A673 (cell line): ENCODE measurements around the gene CEMIP. TPM values are rescaled to one million over a fixed set of nuclear protein-coding genes. Genes with fewer than 3 reads are reported as not detected.

Experiments used
- BruUV-seq: library from RNA; stranded (reverse); fragments of 400-500 nt; replicated peaks from 2 replicates; lab custom pipeline; 2021; lab: Mats Ljungman, UMichigan
- CTCF ChIA-PET: fragments of 300-600 bp; sonication (Branson Sonifier 250); formaldehyde crosslinking; loops from one replicate; lab custom pipeline; 2022; ENCODE audit warnings: antibody characterized with exemption; lab: Charles Lee
- POLR2A ChIA-PET: fragments of 300-600 bp; sonication (Branson Sonifier 250); formaldehyde crosslinking; loops from one replicate; lab custom pipeline; 2022; ENCODE audit warnings: antibody characterized with exemption; ENCODE audit not compliant: low non-redundant PET; lab: Charles Lee
- DNase-seq: peaks from one replicate; pipeline ENCODE4 v3.0.0-alpha.2; 2015; ENCODE audit warnings: low spot score
- H3K27ac ChIP-seq: fragments of 200-600 bp; sonication (generic); 2 replicates; pipeline ENCODE4 v1.5.1; 2016; ENCODE audit warnings: mixed run types, low read depth, mild to moderate bottlenecking, mixed read lengths, antibody characterized with exemption, low read length; ENCODE audit not compliant: poor library complexity, severe bottlenecking
- H3K27me3 ChIP-seq: fragments of 200-600 bp; sonication (generic); replicated peaks from 2 replicates; pipeline ENCODE4 v1.6.1; 2017; ENCODE audit warnings: mixed run types, low read depth, mild to moderate bottlenecking, mixed read lengths, antibody characterized with exemption, low read length; ENCODE audit not compliant: insufficient read depth, poor library complexity
- H3K36me3 ChIP-seq: fragments of 200-600 bp; sonication (generic); 2 replicates; pipeline ENCODE4 v1.6.1; 2016; ENCODE audit warnings: mixed run types, mild to moderate bottlenecking, mixed read lengths, antibody characterized with exemption, low read length; ENCODE audit not compliant: insufficient read depth, poor library complexity, severe bottlenecking
- H3K4me1 ChIP-seq: fragments of 200-600 bp; sonication (generic); 2 replicates; pipeline ENCODE4 v1.6.1; 2017; ENCODE audit warnings: mixed run types, mild to moderate bottlenecking, mixed read lengths, antibody characterized with exemption, low read length; ENCODE audit not compliant: insufficient read depth, poor library complexity, severe bottlenecking
- H3K4me3 ChIP-seq: fragments of 200-600 bp; sonication (generic); 2 replicates; pipeline ENCODE4 v1.5.1; 2016; ENCODE audit warnings: low read depth, mixed run types, mild to moderate bottlenecking, mixed read lengths, low read length; ENCODE audit not compliant: poor library complexity, severe bottlenecking
- H3K9me3 ChIP-seq: fragments of 200-600 bp; sonication (generic); 2 replicates; pipeline ENCODE4 v1.6.1; 2016; ENCODE audit warnings: mixed run types, low read depth, mild to moderate bottlenecking, mixed read lengths, antibody characterized with exemption, low read length; ENCODE audit not compliant: poor library complexity, severe bottlenecking
- CTCF ChIP-seq: fragments of 300-800, 200-600 bp; sonication (generic); conservative IDR thresholded peaks from 2 replicates; pipeline ENCODE4 v1.5.1; 2017; ENCODE audit warnings: low read depth, mild to moderate bottlenecking, antibody characterized with exemption, low read length, moderate library complexity, mixed read lengths
- EZH2 ChIP-seq: fragments of 200-600 bp; sonication (generic); IDR thresholded peaks from 2 replicates; pipeline ENCODE4 v1.6.1; 2017; ENCODE audit warnings: borderline replicate concordance, low read depth, mild to moderate bottlenecking, mixed read lengths, antibody characterized with exemption, low read length; ENCODE audit not compliant: poor library complexity, severe bottlenecking
- intact Hi-C: fragments of 100-400 bp; cut with micrococcal nuclease; formaldehyde crosslinking; loops from one replicate; pipeline ENCODE4 v1.10.0; 2022; ENCODE audit not compliant: unreplicated experiment
- total RNA-seq: library from RNA; stranded (reverse); gene quantifications from 2 replicates; pipeline ENCODE4 v1.2.3, GENCODE V29; 2021

Gene CEMIP
- total RNA-seq, 1 experiment from 2014 or later = not detected

GRCh38 chr15:80777826-80778620 is 1.1 kb upstream of the CEMIP start:
- no peak for DNase-seq
- intact Hi-C loops = loop anchor here (10.0 kb wide), 1 partner anchor 113 kb away; no protein-coding TSS in a partner anchor
- ChIA-PET CTCF (interaction anchor here (0.5 to 2.9 kb wide), 4 partner anchors 117 to 276 kb away, joined by 3 to 41 read pairs (median 3); no protein-coding TSS in a partner anchor), POLR2A (no interaction called here)
- Histone ChIP-seq H3K4me3 (no peak overlapping the region), H3K36me3 (no peaks in the 10 kb centered on the region), H3K27me3 (peaks cover 47% of the 10 kb centered on the region), H3K27ac (no peak overlapping the region), H3K9me3 (no peaks in the 10 kb centered on the region), H3K4me1 (no peaks in the 10 kb centered on the region)
- BruUV-seq = no TSS peak
- TF ChIP-seq EZH2 = no peak
- no peak for TF ChIP-seq CTCF

- ChIA-PET POLR2A (no interaction called here), CTCF (interaction anchor here (0.5 to 2.9 kb wide), 4 partner anchors 118 to 211 kb away, joined by 3 to 41 read pairs (median 8); no protein-coding TSS in a partner anchor)
- intact Hi-C loops = loop anchor here (10.0 kb wide), 1 partner anchor 114 kb away; no protein-coding TSS in a partner anchor
- no peak overlapping the region for H3K27ac ChIP-seq
- no peaks in the 10 kb centered on the region for H3K9me3 ChIP-seq
- H3K27me3 ChIP-seq = peaks cover 52% of the 10 kb centered on the region
- TF ChIP-seq CTCF (no peak), EZH2 (no peak)
- H3K4me1 ChIP-seq = no peaks in the 10 kb centered on the region
- H3K4me3 ChIP-seq = peak overlapping the region; percentile 37
- BruUV-seq = no TSS peak
- no peaks in the 10 kb centered on the region for H3K36me3 ChIP-seq
- no peak for DNase-seq
Observed at GRCh38 chr15:80778621-80778963, 578 bp upstream of the CEMIP start.

DNA sequence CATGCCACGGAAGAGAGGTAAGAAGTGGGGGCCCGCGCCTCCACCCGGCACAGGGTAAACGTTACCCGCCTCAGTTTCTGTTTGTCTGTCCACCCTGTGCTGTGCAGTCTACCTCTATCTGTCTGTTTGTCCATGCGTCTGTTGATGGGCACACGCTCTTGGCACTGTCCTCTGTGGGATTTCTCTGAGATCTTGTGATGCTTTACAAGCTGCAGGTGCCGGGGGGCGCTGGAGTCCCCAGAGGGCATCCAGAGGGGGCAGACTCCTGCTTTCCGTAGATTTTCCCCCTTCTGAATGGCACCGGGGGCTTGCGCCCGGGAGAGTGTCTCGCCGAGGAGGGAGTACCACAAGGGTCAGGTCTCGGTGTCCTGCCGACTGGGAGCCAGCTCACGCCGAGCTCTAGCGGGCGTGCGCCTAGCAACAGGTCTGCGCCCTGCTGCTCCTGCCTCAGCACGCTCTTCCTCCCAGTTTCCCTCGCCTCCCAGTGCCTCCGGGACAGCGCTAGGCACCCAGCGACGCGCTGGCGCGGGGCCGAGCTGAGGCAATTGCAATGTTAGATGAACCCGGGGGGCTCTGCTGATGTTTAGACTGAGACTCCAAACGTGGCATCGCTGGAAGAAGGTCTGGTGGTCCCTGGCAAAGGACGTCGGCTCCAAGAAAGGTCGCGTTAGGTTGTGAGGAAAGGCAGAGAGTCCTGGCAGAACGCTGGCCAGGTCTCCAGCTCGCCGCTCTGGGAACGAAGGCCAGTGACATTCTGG is 667 bp downstream of the CEMIP start:
- peak; percentile 31 for DNase-seq
- H3K9me3 ChIP-seq = no peaks in the 10 kb centered on the region
- ChIA-PET POLR2A (no interaction called here), CTCF (interaction anchor here (0.5 to 2.3 kb wide), 8 partner anchors 77 to 323 kb away, joined by 3 to 9 read pairs (median 4); no protein-coding TSS in a partner anchor)
- H3K4me3 ChIP-seq = peak overlapping the region; percentile 37
- no peak overlapping the region for H3K27ac ChIP-seq
- no TSS peak for BruUV-seq
- H3K4me1 ChIP-seq = no peaks in the 10 kb centered on the region
- no peaks in the 10 kb centered on the region for H3K36me3 ChIP-seq
- TF ChIP-seq CTCF (no peak), EZH2 (peak; percentile 97)
- intact Hi-C loops = loop anchor here (1.0 to 10.0 kb wide), 3 partner anchors 115 to 213 kb away; no protein-coding TSS in a partner anchor
- H3K27me3 ChIP-seq = peaks cover 56% of the 10 kb centered on the region
